A673 (cell line): ENCODE results near the gene C21orf91.

Source experiments
- CTCF ChIP-seq: fragments of 300-800, 200-600 bp; sonication (generic); conservative IDR thresholded peaks from 2 replicates; pipeline ENCODE4 v1.5.1; 2017; ENCODE audit warnings: low read depth, mild to moderate bottlenecking, antibody characterized with exemption, low read length, moderate library complexity, mixed read lengths
- EZH2 ChIP-seq: fragments of 200-600 bp; sonication (generic); IDR thresholded peaks from 2 replicates; pipeline ENCODE4 v1.6.1; 2017; ENCODE audit warnings: borderline replicate concordance, low read depth, mild to moderate bottlenecking, mixed read lengths, antibody characterized with exemption, low read length; ENCODE audit not compliant: poor library complexity, severe bottlenecking

GRCh38 chr21:17858747-17859146 lies 39.6 kb upstream of the C21orf91 start:
- TF ChIP-seq CTCF (no peak), EZH2 (no peak)
